KG1 (cell line): ENCODE measurements around the gene LHX3.

Experiments used
- DNase-seq: peaks from one replicate; lab custom pipeline; 2025; lab: John Stamatoyannopoulos, UW

The LHX3 gene

DNA sequence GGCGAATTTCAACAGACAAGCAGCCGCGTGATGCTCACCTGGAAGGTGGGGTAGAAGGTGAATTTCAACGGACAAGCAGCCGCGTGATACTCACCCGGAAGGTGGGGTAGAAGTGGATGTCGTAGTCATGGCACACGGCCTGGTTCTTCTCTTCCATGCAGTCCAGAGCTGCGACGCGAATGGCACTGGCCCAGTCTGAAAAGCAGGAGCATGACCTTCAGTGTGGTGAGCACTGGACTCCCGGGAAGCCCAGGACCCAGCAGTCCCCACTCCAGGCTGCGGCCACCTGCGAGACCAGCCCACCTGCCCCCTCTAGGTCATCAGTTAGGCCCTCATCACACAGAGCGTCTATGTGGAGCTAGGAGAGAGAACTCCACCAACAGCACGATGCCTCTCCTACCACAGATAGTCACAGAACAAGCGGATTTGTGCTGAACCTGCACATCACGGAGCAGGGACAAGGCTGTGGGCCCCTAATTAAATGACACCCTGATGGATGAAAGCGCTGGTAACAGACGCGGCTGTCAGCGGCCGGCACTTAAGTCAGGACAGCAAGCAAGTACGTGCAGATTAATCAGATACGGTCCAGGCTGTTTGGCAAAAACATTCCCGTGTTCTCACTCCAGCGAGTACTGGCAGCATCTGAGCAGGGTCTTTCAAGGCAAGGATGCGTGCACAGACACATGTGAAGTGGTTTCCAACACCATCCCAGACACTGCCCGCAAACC lies 21.9 kb upstream of the LHX3 start:
- DNase-seq = no peak

DNA sequence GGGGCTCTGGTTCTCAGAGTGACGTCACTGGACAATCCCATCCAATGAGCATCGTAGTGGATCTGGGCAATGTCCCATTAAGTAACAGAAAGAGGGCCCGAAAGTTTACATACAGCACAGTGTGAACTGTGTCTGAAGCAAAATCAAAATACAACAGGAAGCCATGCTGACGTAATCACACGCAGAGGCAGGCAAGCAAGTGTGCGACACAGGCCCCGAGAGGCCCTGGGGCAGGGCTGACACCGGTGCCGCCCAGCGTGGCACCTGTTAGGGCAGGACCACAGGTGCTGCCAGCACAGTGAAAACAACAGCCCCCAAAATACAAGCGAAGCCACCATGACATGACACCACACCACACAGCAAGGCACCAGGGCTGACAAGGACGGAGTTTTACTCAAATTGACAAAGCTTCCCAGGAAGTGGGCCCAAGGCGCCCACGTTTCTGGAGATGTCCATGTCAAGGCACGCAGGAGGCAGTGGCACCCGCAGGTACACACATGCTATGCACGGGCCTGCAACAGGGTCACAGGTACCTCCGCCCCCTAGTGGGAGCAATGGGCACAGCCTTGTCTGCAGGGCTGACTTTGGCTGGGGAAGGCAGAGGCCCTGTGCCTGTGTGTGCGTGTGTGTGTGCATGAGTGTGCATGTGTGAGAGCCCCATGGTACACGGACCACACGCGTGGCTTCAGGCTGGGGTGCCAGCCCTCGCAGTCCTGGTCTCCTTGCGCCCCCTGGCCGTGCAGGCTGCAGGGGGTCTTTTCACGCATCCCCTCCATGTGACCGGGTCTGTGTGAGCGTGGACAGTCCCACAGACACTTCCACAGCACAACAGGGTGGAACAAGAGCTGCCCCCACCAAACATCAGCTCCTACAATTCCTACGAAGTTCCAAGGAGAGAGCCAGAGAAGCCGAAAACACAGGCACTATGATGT lies 21.1 kb upstream of the LHX3 start:
- DNase-seq = peak; percentile 58

DNA sequence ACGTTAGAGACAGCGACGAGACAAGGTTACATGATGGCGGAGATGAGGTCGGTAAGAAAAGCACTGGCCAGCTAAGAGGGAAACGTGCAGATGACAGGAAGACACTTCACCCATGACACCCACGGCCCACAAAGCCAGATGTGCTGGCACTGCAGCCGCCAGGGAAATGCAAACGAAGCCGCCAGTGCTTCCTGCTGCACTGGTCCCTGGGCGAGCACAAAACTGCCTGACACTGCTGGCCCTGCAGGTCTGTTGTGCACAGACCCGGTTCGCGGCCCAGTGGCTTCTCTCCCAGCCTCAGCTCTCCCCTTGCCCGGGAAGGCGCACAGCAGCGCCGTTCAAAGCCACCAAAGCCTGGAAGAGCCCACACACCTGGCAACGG lies 20.4 kb upstream of the LHX3 start:
- no peak for DNase-seq

DNA sequence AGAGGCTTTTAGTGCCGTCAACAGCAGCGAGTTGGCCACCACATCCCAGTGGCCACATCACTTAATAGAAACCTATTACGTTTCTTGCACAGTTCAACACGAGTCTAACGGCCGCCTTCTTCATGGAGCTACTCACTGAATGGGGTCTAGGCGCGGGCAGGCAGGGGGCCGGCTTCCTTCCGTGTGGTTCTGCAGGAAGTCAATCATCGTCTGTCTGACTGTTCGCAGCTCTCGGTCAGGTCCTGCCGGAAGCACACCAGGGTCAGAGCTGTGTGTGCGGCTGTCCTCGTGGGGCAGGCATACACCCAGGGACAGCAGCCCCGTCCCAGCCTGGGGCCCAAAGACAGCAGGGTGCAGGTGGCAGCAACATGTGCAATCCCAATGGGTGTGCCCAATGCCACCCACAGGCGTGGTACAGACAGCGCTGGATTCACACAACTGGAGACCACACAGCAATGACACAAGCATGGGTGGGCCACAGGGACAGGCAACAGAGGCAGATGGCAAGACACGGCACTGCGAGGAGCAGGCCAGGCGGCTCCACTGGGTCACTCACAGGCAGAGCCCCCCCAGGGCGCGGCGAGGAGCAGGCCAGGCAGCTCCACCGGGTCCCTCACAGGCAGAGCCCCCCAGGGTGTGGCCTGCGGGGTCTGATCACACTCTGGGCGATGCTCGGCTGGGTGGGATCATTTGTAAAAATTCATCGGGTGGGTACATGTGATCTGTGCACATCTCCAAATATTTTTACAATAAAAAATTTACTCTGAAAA lies 19.1 kb upstream of the LHX3 start:
- DNase-seq = no peak

DNA sequence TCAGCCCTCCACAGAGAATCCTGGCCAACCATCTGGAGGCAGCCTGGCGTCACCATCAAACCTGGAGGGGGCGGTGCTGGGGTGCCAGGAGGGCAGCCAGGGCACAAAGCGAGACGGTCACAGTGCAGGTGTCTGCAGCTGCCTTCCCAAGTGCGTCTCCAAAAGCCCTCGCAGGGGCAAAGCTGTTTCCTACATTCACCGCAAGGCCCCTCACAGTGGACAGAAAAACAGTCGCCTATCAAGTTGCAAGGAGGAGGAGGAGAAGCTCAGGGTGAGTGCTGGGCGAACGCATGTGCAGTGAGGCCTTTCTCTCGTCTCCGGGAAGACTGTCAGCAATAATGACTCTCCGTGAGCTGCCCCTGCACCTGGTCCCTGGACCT lies 18.0 kb upstream of the LHX3 start:
- no peak for DNase-seq

DNA sequence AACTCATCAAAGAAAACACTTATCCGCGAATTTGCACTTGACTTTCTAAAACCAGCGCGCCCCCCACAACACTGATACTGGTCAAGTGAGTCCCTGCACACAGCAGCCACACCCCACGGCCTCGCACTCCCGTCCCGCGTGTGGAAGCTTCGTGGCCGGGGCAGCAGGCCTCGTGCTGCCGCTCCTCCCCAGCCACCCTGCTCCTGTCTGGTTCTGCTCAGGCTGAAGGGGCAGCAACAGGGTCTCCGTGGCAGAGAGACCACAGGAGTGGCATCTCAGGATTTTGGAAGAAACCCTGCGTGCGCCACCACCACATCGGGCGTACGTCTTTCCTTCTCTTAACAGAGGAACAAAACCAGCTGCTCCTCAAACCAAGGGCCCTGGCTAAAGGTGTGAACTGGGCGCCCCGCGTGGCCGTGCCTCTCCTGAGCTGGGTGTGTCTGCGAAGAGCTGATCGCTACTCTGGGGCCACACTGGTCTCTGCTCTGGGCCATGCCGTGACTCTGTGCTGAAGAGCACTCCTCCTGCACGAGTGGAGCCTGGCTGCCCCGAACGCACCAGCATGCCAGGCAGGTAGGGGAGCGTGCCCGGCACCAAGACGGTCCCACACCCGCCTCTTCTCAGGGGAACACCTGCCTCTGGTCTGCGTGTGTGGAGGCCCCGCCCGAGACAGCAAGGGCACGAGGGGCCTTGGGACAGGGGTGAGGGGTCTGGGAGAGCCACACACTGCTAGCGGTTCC lies 17.4 kb upstream of the LHX3 start:
- no peak for DNase-seq

DNA sequence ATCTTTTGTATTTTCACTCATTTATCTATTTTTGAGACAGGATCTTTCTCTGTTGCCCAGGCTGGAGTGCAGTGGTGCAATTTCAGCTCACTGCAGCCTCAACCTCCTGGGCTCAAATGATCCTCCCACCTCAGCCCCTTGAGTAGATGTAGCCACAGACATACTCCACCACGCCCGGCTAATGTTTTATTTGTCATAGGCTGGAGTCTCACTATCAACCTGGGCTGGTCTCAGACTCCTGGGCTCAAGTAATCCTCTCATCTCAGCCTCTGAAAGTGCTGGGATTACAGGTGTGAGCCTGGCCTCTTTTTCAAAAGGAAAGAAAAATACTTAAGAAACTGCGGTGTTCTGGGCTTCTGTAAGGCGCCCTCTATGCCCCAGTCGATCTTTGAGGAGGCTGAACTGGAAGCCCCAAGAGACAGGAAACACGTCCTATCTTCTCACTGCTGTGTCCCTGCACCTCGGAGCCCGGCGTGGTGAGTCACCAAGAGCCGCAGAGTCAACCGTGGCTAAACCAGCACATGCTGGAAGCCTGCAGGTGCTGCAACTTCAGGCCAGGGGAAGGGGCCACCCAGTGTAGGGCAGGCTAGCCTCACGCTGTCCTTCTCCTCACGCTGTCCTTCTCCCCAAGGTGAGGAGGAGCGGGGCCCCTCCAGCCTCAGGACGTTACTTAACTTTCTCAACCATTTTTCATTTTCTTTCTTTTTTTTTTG lies 15.2 kb upstream of the LHX3 start:
- no peak for DNase-seq

DNA sequence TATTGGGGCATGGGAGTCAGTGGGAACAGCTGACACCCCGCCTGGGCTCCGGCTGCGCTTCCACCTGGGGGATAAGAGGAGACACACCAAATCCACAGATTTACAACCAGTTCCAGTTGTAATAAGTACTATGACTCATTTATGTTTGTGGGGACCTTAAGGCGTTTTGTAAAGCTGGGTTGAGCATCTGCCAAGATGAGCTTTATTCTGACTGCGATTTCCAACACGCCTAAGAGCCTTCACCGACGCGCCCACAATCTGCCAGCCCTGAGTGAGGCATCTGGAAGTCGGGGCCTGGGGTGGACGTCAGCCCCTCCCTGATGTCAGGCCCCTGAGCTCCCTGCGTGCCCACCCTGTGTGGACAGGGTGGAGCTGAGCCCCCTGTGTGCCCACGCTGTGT lies 14.3 kb upstream of the LHX3 start:
- DNase-seq = no peak

DNA sequence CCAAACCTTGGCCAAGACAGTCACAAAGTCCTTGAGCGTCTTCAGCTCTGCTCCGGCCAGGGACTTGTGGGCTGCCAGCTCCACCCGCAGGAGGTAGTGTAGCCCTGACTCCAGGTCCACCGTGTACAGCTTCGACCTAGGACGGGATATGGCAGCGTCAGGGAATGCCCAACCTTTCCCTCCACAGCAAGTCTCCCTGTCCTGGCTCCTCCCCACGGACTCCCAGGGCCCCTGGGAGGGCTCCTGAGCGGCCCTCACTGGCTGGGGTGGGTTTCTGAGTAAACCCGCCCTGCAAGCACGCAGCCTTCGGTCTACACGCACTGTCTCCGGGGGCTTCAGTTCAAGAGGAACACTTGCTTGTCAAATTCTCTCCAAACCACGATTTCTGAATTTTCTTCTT lies 13.7 kb upstream of the LHX3 start:
- no peak for DNase-seq

DNA sequence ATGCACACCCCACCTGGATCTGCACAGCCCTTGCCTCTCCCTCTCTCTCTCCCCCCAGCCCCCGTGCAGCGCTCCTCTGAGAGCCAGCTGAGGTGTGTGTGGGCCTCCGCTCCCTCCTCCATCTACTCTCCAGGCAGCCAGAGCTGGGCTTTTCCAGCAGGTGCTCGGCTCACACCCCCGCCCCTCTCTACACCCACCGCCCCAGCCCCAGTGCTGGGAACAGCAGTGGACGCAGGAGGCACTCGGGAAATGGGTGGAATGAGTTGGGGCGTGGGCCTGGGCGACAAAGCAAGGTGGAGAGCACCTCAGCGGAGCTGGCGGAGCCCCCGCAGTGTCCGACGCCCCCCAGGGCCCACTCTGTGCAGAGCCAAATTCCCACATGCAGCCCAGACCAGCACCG lies 13.3 kb upstream of the LHX3 start:
- DNase-seq = no peak

DNA sequence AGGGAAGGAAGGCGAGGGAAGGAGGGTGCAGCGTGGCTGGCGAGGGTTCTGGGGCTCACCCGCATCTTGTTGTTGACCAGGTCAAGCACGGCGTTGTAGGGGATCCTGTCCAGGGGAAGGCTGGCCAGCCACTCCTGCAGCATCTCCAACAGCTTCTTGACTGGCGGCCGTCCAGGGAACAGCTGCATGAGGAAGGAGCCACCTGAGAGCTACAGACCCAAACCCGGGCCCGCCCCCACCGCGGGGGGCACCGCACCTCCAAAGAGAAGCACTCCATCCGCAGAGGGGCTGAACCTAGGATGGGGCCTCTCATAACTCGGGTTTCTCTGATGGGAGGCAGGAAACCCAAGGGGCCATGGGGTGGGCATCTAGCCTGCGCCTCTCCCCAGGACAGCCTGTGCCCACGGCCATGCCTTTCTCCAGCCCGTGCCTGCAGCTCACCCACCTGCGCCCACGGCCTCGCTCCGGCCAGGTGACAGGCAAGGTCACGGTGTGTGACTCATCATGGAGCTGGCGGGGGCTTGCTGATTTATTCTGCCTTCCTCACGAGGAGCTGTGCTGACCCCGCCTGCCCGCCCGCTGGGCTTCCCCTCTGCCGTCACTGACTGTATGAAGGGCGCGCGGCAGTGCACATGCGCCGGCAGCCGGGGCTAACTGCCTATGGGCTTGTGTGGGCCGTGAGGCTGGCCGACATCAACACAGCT lies 11.8 kb upstream of the LHX3 start:
- DNase-seq = no peak

DNA sequence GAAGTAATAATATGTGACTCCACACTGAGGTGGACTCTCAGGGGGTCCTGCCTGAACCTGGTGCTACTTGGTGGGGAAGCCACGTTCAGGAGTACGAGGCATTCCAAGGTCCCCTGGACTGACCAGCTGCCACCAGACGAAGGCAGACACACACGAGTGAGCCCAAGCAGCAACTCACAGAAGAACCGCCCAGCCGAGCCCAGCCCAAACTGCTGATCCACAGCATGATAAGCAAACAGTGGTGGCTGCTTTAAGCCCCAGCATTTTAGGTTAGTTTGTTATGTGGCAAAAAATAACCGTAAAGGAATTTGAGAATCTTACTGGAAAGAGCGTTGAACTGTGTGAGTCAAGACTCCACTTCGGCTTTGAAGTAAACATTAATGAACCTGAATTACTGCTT lies 8.8 kb upstream of the LHX3 start:
- DNase-seq = no peak

DNA sequence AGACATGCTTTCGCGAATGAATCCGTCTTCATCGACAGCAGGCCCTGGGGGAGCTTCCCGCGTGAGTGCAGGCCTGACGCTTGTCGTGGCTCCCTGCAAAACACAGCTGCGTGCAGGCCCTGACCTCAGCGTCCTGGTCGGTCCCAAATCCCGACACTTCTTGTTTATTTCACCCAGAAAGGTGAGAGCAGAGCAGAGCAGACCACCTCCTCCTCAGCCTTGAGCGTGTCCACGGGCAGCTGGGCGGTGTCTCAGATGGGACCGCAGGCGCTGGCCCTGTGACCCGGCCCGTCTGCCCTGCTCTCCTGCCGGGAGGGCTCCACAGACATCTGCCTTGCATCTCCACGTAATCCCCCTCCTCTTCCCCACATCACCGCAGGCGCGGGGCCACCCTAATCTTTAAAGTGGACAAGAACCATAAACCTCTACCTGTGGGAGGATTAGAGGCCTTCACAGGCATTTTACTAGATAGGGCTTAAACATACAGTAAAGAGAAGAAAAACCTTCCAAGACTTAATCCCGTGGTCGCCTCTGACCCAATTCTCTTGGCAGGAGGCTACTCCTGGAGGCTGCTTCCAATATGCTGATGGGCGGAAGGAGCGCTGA lies 7.5 kb upstream of the LHX3 start:
- no peak for DNase-seq

DNA sequence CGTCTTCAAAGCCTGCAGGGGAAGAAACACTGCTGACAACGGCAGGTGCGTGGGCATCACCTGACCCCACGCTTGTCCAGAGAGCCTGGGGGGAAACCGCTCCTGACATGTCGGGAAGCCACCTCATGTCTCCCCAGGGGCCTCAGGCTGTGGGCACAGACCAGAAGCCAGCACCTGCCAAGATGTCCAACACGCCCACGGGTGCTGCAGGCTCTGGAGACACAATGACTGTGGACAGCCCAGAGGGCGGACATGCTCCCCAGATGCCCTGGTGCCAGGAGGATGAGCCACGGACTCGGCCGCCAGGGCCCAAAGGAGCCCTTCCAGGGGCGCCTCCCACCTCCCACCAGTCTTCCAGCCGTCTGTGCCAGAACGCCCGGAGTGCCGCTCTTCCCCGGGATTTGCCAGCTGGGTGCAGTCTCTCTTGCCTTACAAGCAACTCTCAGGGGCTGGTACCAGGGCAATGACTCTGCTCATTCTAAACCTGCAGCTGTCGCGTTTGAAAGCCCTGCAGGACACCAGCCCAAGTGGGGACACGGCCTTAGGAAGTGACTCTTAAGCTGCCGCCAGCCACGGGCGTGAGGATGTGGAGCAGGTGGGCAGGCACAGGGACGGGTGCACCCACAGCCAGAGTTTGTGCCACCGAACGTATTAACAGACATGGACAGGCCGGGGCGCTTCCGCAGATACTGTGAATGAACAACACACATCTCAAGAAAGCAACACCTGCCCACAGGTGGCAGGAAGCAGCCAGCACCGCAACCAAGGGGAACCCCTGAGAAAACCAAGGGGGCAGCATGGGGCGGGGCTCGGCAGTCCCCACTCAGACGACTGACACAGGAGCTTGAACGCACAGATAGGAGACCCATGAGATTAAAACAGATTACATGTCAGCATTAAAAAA lies 6.8 kb upstream of the LHX3 start:
- no peak for DNase-seq

DNA sequence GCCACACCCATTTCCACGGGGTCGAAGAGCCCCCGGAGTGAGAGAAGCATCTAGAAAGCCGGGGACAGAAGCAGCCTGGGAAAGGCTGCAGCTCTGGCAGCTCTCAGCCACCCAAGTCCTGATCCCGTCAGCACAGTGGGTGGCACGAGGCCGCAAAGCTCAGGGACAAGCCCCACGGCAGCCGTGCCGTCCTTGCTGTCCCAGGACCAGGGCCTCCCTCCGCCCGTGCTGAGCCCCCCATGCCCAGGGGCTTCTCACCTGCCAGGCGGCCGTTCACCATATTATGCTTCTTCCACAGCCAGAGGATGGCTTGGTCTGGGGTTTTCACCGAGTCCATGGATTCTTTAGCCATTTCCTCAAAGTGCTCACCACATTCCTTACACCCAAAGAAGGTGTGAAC lies 6.1 kb upstream of the LHX3 start:
- no peak for DNase-seq

DNA sequence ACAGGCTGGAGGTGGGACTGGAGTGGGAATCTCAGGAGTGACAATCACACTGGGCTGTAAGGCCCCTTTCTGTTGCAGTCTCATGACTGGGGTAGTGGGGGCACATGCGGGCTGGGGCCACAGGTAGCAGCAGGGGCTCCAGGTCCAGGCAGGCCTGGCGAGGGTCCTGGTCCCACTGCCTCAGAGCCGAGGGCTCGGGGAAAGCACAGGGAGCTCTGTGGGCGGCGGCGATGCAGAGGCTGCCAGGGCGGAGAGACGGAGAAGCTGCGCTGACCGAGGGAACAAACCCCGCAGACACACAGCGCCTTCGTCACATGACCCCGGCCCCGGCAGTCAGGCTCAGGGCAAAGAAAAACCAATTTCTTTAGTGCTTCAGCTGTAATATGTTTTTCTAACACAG lies 5.3 kb upstream of the LHX3 start:
- no peak for DNase-seq

DNA sequence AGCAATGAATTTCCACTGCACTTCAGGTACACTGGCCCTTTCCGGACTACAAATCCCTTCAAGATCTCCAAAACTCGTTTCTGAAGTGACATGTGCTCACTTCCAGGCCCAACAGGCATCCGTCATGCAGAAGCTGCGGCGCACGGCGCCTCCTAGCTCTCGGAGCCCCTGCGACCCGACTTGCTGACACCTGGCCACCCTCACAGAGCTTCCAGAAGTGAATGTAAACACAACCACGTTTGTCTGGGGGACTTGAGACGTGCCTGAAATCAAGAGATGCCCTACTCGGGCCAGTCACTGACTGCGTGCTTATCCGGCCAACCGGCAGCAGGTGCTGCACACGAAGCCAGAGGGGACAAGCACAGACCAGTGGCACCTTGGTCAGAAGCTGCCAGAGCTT lies 4.9 kb upstream of the LHX3 start:
- no peak for DNase-seq

DNA sequence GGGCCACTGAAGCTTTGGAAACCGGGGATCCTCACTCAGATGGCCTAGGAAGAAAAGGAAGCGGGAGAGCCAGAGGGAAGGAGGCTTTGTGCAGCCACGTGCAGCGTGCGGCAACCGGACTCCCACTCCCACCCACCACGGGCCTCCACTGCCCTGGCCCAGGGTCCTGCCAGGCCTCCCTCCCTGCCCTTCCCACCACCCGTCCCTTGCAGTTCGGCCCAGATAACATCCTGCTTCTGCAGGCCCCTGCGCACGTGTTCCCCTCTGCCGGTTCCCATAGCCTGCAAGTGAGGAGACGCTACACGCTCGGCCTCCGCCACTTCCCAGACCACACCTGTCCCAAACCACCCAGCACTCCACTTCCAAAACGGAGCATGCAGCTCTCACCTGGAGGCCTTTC lies 4.3 kb upstream of the LHX3 start:
- no peak for DNase-seq

DNA sequence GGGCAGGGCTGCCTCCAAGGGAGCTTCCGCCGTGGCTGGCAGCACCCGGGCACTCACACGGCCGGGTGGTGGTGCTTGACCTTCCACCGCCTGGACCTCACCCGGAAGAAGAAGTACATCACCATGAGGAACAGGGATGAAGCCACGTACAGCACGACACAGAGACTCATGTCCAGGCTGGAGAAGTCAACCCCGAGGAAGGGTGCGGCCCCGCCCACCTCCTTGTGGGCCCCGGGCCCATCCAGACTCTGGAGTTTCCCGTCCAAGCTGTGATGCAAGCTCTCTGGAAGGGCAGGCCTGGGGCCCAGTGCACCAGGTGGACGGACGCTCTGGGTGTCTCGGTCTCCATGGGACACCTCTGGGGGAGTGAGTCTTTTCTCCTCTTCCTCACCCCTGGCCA lies 3.7 kb upstream of the LHX3 start:
- no peak for DNase-seq
